Progenitor cell of endocrine pancreas (in vitro differentiated cells): ENCODE results near the gene GPR162. TPM values are rescaled to one million over a fixed set of nuclear protein-coding genes. Genes with fewer than 3 reads are reported as not detected.
"Not testable (repeated sequence)": the region's sequence is repeated elsewhere in the genome, so short reads cannot be mapped to it uniquely, and the experiment has no call there.

Source experiments
- DNase-seq: peaks from one replicate; pipeline ENCODE4 v3.0.0; 2021; ENCODE audit warnings: low spot score; ENCODE audit not compliant: unreplicated experiment
- H3K27ac Mint-ChIP-seq: 2 replicates; pipeline ENCODE4 v1.8.0; 2021; ENCODE audit warnings: mild to moderate bottlenecking, moderate library complexity, mixed read lengths
- H3K27me3 Mint-ChIP-seq: 2 replicates; pipeline ENCODE4 v1.8.0; 2021; ENCODE audit warnings: mixed read lengths
- H3K36me3 Mint-ChIP-seq: 2 replicates; pipeline ENCODE4 v1.8.0; 2022; ENCODE audit warnings: mixed read lengths; ENCODE audit not compliant: insufficient read depth
- H3K4me1 Mint-ChIP-seq: 2 replicates; pipeline ENCODE4 v1.8.0; 2021; ENCODE audit warnings: low read depth, mixed read lengths
- H3K4me3 Mint-ChIP-seq: 2 replicates; pipeline ENCODE4 v1.8.0; 2021; ENCODE audit warnings: low read depth, mild to moderate bottlenecking, moderate library complexity, mixed read lengths
- H3K9me3 Mint-ChIP-seq: 2 replicates; pipeline ENCODE4 v1.8.0; 2021; ENCODE audit warnings: low read depth, mixed read lengths
- total RNA-seq: library from RNA; stranded (reverse); gene quantifications from 2 replicates; pipeline ENCODE4 v1.2.1, GENCODE V29; 2021
- TF ChIP-seq, protein P1 (sequence below): fragments of 200-600 bp; sonication (generic); IDR thresholded peaks from one replicate; pipeline ENCODE4 v1.5.0; 2021; ENCODE audit warnings: antibody characterized with exemption, mild to moderate bottlenecking; ENCODE audit not compliant: unreplicated experiment

The GPR162 gene
- total RNA-seq, 1 donor from 2014 or later: 5.5 TPM

DNA sequence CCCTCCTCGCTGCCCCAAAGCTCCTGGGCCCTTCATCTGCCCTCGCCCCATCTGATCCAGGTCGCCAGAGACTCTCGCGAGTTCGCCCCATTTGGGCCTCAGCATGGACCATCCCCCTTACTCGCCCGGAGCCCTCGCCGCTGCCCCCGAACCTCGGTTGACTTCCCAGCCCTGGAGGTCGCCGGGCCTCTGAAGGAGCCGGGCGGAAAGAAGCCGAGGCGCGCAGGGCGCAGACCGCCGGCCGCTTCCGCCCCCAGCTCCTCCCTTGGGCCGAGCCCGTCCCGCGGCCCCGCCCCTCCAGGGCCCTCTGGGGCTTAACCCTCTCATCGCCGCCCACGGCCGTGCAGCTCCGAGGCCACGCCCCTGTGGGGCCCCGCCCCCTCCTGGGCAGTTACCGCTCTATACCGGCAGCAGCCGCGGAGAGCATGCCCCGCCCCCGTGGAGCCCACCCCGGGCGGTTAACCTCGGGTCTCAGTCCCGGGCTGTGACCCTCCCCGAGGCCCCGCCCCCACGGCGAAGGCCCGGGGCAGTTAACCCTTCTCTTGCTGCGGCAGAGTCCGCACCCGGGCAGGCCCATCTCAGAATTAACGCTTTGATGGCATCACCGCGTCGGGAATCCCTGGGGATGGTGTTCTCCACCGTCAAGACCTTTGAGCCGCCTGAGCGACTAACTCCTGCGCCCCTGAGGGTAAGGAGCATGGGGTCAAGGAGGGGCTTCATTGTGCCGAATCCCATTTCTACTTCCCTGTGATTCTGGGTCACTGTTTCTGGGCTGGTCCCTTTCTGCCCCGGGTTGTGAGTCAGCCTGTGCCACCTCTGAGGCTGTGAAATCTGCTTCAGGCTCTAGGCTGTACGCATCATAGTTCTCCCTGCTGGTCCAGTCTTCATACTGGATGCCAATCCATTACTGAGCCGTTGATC is 51.7 kb downstream of the GPR162 start, which contains the start of gene SPSB2:
TSS of gene SPSB2 (minus strand) at position 210 of the 921 bp plus-strand sequence. CDS start 402 bp downstream, outside the sequence.
- Mint-ChIP-seq H3K9me3 (no peaks in the 10 kb centered on the region), H3K27ac (peak within 1 kb of the TSS; percentile 95), H3K27me3 (no peaks in the 10 kb centered on the region), H3K4me3 (peak within 1 kb of the TSS; percentile 93), H3K4me1 (peaks cover 28% of the 10 kb centered on the region), H3K36me3 (peaks cover 23% of the 10 kb centered on the region)
- TF ChIP-seq, protein P1, sequence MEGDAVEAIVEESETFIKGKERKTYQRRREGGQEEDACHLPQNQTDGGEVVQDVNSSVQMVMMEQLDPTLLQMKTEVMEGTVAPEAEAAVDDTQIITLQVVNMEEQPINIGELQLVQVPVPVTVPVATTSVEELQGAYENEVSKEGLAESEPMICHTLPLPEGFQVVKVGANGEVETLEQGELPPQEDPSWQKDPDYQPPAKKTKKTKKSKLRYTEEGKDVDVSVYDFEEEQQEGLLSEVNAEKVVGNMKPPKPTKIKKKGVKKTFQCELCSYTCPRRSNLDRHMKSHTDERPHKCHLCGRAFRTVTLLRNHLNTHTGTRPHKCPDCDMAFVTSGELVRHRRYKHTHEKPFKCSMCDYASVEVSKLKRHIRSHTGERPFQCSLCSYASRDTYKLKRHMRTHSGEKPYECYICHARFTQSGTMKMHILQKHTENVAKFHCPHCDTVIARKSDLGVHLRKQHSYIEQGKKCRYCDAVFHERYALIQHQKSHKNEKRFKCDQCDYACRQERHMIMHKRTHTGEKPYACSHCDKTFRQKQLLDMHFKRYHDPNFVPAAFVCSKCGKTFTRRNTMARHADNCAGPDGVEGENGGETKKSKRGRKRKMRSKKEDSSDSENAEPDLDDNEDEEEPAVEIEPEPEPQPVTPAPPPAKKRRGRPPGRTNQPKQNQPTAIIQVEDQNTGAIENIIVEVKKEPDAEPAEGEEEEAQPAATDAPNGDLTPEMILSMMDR: no peak
- peak; percentile 100 for DNase-seq

DNA sequence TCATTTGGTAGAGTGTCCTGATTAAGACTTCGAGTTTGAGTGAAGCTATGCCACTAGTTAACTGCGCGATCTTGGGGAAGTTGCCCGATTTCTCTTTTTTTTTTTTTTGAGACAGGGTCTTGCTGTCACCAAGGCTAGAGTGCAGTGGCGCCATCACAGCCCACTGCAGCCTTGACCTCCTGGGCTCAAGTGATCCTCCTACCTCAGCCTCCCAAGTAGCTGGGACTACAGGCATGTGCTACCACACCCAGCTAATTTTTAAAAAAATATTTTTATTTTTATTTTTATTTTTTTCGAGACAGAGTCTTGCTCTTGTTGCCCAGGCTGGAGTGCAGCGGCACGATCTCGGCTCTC is 52.4 kb downstream of the GPR162 start:
- H3K4me3 Mint-ChIP-seq: peak overlapping the region; percentile 93
- not testable (repeated sequence) for DNase-seq, H3K27me3 Mint-ChIP-seq, H3K9me3 Mint-ChIP-seq
- peaks cover 22% of the 10 kb centered on the region for H3K4me1 Mint-ChIP-seq
- peak overlapping the region; percentile 95 for H3K27ac Mint-ChIP-seq
- peaks cover 23% of the 10 kb centered on the region for H3K36me3 Mint-ChIP-seq

Other genes starting within 250 kb of the GPR162 start
- gene CHD4, start 214.4 kb upstream of the GPR162 start, total RNA-seq: 370 and 406 TPM in 2 replicates
- 0.27 TPM in 1 of 2 replicates, not detected in the other for gene LPAR5, start 185.9 kb upstream of the GPR162 start, total RNA-seq
- 5.0 and 5.6 TPM in 2 replicates for gene ACRBP, start 174.4 kb upstream of the GPR162 start, total RNA-seq
- gene ING4, start 158.7 kb upstream of the GPR162 start, total RNA-seq: 105 and 110 TPM in 2 replicates
- gene ZNF384, start 132.4 kb upstream of the GPR162 start, total RNA-seq: 159 and 164 TPM in 2 replicates
- gene PIANP, start 121.0 kb upstream of the GPR162 start, total RNA-seq: 2.0 and 2.4 TPM in 2 replicates
- gene COPS7A, start 97.8 kb upstream of the GPR162 start, total RNA-seq: 42.6 and 45.5 TPM in 2 replicates
- 281 and 305 TPM in 2 replicates for gene MLF2, start 68.7 kb upstream of the GPR162 start, total RNA-seq
- gene PTMS, start 55.5 kb upstream of the GPR162 start, total RNA-seq: 414 and 480 TPM in 2 replicates
- gene LAG3, start 49.3 kb upstream of the GPR162 start, total RNA-seq: 2.2 and 2.5 TPM in 2 replicates
- 1.5 and 2.1 TPM in 2 replicates for gene CD4, start 32.3 kb upstream of the GPR162 start, total RNA-seq
- 30.6 TPM in 2 replicates for gene P3H3, start 6.6 kb downstream of the GPR162 start, total RNA-seq
- gene GNB3, start 19.1 kb downstream of the GPR162 start, total RNA-seq: 5.6 and 7.0 TPM in 2 replicates
- gene CDCA3, start 29.5 kb downstream of the GPR162 start, total RNA-seq: 36.1 and 40.6 TPM in 2 replicates
- 183 and 185 TPM in 2 replicates for gene USP5, start 30.3 kb downstream of the GPR162 start, total RNA-seq
- 498 and 505 TPM in 2 replicates for gene TPI1, start 45.7 kb downstream of the GPR162 start, total RNA-seq
- 11.7 and 15.7 TPM in 2 replicates for gene SPSB2, start 51.5 kb downstream of the GPR162 start, total RNA-seq
- 20.7 and 21.5 TPM in 2 replicates for gene LRRC23, start 83.0 kb downstream of the GPR162 start, total RNA-seq
- gene ENO2, start 92.8 kb downstream of the GPR162 start, total RNA-seq: 77.9 and 79.0 TPM in 2 replicates
- gene ATN1, start 106.1 kb downstream of the GPR162 start, total RNA-seq: 226 and 250 TPM in 2 replicates
- gene RNU7-1, start 122.0 kb downstream of the GPR162 start, total RNA-seq: not detected in 2 replicates
- gene C12orf57, start 122.2 kb downstream of the GPR162 start, total RNA-seq: 268 and 277 TPM in 2 replicates
- gene PTPN6, start 129.5 kb downstream of the GPR162 start, total RNA-seq: 65.4 and 70.2 TPM in 2 replicates
- 339 and 353 TPM in 2 replicates for gene PHB2, start 148.8 kb downstream of the GPR162 start, total RNA-seq
- 67.9 and 73.1 TPM in 2 replicates for gene EMG1, start 149.1 kb downstream of the GPR162 start, total RNA-seq
- gene LPCAT3, start 196.7 kb downstream of the GPR162 start, total RNA-seq: 77.9 and 81.8 TPM in 2 replicates
- 4.1 and 4.8 TPM in 2 replicates for gene C1S, start 238.9 kb downstream of the GPR162 start, total RNA-seq